ENCODE results near the gene FRMD4A.

Gene FRMD4A

DNA sequence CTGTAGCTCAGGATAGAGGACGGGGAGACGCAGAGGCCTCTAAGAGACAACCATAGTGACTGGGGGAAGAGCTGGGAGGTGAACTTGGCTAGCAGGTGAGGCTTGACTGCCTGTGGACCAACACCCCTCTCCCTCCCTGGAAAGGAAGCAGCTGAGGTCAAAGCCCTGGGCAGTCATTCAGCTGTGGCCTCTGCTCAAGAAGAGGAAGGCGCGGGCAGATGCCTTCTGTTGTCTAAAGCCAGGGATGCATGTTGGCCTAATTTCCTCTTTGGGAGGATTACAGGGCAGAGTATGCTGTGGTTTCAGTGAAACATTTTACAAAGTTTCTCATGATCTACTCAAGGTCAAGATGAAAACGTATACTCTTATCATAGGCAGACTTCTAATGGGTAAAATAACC lies 416.8 kb downstream of the FRMD4A start:
- Histone ChIP-seq H3K4me1 (no peaks in the 10 kb centered on the region), H3K36me3 (no peaks in the 10 kb centered on the region), H3K27me3 (no peaks in the 10 kb centered on the region), H3K9me3 (no peaks in the 10 kb centered on the region), H3K4me3 (ENCODE audit: low read depth, low read length) (no peak overlapping the region)
- no peak for TF ChIP-seq CTCF (IDR thresholded peaks at IDR 0.05; ENCODE audit: low read depth, low read length)
- no peak for DNase-seq

GRCh38 chr10:13911821-13912520 lies 418.8 kb downstream of the FRMD4A start:
- Histone ChIP-seq H3K4me1 (no peaks in the 10 kb centered on the region), H3K4me3 (ENCODE audit: low read depth, low read length) (no peak overlapping the region), H3K9me3 (no peaks in the 10 kb centered on the region), H3K27me3 (no peaks in the 10 kb centered on the region), H3K36me3 (no peaks in the 10 kb centered on the region)
- no peak for DNase-seq
- no peak for TF ChIP-seq CTCF (IDR thresholded peaks at IDR 0.05; ENCODE audit: low read depth, low read length)

DNA sequence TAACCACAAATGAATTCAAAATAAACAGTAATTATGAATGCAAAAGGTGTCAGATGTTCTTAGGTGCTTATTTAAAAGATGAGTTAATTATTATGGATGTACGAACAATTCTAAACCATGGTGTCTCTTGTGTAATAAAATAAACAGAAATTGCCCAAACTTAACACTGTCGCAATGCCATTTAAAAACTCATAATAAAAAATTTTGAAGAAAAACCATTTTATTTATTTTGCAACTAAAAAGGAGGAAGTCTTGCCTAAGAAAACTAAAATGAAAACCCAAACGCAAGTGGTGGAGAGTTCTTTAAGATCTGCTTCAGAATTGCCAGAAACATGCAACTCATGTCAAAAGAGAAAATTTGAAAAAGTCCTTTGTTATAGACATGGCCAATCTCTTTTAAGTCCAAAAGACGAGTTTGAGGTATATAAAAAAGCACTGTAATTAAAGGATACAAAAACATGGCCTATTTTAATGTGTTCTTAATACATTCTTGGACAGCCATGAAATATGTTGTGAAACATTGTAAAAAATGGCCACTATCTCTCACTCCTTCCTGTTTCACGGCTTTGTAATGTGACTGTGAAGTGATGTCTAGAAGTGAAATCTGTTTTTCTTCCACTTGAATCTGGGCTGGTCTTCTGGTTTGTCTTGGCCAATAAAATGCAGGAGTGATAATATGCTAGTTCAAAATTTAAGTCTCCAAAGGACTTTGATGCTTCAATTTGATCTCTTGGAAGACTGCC lies 421.0 kb downstream of the FRMD4A start:
- Histone ChIP-seq H3K4me1 (no peaks in the 10 kb centered on the region), H3K36me3 (no peaks in the 10 kb centered on the region), H3K9me3 (no peaks in the 10 kb centered on the region), H3K4me3 (ENCODE audit: low read depth, low read length) (no peak overlapping the region), H3K27me3 (no peaks in the 10 kb centered on the region)
- DNase-seq: no peak
- TF ChIP-seq CTCF (IDR thresholded peaks at IDR 0.05; ENCODE audit: low read depth, low read length): no peak

DNA sequence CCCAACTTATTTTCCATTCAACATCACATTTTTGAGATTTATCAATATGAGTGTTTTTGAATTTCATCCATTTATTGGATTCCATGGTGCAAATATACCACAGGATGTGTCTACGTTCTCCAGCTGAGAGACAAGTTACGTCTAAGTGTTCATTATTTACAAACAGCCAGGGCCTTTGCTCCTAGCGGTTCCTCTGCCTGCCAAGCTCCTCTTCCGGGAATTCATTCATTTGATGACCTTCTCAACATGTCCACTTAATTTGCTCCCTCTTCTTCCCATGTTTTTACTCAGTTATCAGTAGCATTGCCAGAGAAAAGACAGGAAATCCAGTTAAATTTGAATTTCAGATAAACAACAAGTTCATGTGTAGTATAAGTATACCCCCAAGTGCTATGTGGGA lies 422.2 kb downstream of the FRMD4A start:
- Histone ChIP-seq H3K4me1 (no peaks in the 10 kb centered on the region), H3K9me3 (no peaks in the 10 kb centered on the region), H3K27me3 (no peaks in the 10 kb centered on the region), H3K4me3 (ENCODE audit: low read depth, low read length) (no peak overlapping the region), H3K36me3 (no peaks in the 10 kb centered on the region)
- TF ChIP-seq CTCF (IDR thresholded peaks at IDR 0.05; ENCODE audit: low read depth, low read length): no peak
- no peak for DNase-seq

- no peak for DNase-seq
- Histone ChIP-seq H3K4me3 (ENCODE audit: low read depth, low read length) (no peak overlapping the region), H3K4me1 (no peaks in the 10 kb centered on the region), H3K36me3 (no peaks in the 10 kb centered on the region), H3K27me3 (no peaks in the 10 kb centered on the region), H3K9me3 (no peaks in the 10 kb centered on the region)
- no peak for TF ChIP-seq CTCF (IDR thresholded peaks at IDR 0.05; ENCODE audit: low read depth, low read length)
These were observed 423.2 kb downstream of the FRMD4A start for GRCh38 chr10:13907570-13907969.

GRCh38 chr10:13905281-13905680 lies 425.4 kb downstream of the FRMD4A start:
- Histone ChIP-seq H3K27me3 (no peaks in the 10 kb centered on the region), H3K4me1 (no peaks in the 10 kb centered on the region), H3K36me3 (no peaks in the 10 kb centered on the region), H3K9me3 (no peaks in the 10 kb centered on the region), H3K4me3 (ENCODE audit: low read depth, low read length) (no peak overlapping the region)
- no peak for DNase-seq
- no peak for TF ChIP-seq CTCF (IDR thresholded peaks at IDR 0.05; ENCODE audit: low read depth, low read length)

Data from BE2C (cell line).